HUDEP-2 (cell line): Measurements from ENCODE around the gene KDF1.

ENCODE experiments used
- DNase-seq, 76 experiments: peaks; one replicate each; lab custom pipeline; 2025; ENCODE audit not compliant: unreplicated experiment in 76 of 76; lab: John Stamatoyannopoulos, UW

Gene KDF1

DNA sequence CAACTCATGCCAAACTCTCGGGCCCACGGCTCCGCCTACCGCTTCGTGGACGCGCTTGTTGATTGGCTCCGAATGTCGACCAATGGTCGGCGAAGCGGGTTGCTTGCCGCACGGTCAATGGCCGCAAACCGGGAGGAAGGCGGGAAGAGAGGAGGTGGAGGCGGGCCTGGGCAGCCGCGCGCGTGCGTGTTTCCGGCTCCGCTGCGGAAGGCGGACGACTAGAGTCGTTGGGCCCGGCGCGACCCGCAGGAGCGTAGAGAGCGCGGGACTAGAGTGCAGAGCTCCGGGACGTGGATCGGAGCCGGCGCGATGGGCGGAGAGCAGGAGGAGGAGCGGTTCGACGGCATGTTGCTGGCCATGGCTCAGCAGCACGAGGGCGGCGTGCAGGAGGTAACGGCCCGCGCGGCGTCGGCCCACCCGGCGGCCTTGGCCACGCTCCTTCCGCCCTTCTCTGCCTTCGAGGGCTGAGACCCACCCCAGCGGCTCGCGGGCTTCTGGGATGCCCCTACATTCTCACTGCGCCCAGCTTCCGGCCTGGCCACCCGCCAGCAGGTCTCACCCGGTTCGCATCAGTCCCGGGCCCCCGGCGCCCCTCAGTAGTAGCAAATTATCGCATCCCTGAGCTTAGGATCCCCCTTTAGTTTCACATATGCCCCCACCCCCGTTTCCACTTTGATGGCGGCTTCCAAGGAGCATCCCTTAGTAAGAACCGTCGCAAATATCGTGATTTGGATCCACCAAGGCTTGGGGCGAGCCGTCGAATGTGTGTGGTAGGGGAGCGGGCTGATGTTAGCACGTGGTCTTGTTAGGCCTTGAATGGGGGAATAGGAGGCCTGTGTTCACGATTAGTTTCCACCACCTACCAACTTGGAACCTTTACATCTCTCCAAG lies 38.5 kb downstream of the KDF1 start, which contains the start of gene NUDC:
TSS of gene NUDC (plus strand) at position 204 of the 891 bp plus-strand sequence. CDS start at position 310, 106 bp downstream.
- peak in 75 of 76 experiments; percentile 17 to 98 (median 93) for DNase-seq

DNA sequence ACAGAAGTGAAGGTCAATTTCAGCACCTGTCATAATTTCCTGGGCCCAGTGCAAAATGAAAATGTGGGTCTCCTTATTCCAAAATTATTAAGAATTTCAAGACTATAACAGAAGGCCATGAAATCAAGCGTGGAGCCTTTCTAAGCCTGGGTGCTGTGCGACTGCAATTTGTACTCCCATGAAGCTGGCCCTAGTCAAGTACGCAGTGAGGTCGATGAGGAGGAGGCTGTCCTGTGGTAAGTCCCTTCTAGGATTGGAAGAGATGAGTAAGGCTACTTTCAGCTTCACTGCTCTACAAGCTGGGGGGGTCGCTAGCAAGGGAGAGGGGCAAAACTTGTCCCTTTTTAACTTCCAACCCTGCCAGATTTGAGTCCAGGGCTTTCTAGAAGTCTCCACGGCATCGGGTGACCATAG lies 39.1 kb downstream of the KDF1 start:
- DNase-seq: no peak

DNA sequence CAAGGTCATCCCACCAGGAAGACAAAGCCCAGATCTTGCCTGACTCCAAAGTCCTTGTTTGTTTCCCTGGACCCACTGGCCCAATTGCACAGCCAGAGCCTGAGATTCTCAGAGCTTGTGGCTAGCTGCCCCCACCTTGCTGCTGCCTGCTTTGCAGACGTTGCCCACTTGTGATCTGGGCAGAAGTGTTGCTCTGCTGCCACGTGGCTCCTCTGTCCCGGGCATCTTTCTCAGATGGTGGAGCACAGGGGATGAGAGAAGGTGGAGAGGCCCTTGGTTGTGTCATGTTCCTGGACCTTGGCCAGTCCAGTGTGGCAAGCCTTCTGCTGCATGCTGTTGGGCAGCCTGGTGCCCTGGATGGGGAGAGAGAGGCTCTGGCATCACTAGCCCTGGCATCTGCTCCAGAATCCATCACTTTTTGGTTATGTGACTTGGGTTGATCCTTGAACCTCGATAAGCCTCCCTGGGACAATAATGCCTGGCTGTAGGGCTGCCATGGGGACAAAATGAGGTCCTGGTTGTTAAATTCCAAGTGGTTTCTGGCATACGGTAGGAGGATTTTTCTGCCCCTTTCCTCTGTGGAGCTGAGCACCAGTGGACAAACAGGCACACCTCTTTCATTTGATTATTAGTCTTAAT lies 44.9 kb downstream of the KDF1 start:
- DNase-seq: peak in 10 of 76 experiments; percentile 2 to 25 (median 13)

DNA sequence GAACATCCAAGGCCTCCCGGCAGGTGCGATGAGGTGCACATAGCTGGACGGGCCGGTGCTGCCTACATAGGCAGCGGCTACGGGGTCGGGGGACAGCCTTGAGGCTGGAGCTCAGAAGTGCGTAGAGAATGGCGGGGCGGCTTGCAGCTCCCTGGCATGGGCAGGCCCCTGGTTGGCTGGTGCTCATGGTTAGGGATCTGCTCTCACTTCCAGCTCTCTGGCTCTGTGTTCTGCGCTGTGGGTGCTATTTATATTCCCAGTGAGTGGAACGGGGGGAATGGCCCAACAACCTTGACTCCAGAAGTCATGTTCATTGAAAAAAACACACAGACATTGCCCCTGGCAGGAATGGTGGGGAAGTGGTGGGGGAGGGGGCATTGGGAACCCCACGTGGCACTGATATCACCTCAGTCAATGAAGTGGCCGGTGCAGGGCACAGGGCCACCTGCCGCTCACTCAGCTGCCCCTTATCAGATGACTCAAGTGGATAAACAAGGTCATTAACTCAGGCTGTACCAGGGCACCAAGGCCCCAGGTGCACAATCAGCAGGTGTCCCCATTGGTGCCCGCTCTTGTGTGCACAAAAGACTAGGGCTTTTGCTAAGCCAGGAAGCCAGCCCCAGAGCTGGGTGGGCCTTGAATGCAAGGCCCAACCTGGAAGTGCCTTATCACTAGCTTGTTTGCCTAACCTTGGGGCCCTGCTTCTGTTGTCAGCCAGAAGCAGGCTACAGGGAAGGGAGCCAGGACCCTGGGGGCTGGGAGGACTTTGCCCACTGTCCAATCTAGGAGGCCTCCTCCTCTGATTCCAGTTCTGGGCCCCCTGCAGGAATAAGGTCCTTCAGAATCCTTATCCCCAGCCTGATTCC lies 46.3 kb downstream of the KDF1 start, which contains the start of gene NR0B2:
TSS of gene NR0B2 (minus strand) at position 222 of the 866 bp plus-strand sequence. CDS start at position 187, 35 bp downstream.
- peak in 68 of 76 experiments; percentile 10 to 80 (median 58) for DNase-seq

DNA sequence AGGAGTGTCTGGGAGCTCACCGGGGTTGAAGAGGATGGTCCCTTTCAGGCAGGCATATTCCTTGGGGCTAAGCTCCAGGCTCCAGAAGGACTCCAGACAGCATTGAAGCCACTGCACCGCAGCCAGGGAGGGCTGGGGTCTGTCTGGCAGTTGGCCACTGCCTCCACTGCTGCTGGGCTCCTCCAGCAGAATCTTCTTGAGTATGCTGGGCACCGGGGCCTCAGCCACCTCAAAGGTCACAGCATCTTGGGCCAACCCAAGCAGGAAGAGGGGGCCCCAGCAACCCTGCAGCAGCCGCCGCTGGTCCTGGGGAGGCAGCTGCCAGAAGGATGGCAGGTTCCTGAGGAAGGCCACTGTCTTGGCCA lies 46.9 kb downstream of the KDF1 start:
- peak in 2 of 76 experiments; percentile 6 to 37 for DNase-seq

DNA sequence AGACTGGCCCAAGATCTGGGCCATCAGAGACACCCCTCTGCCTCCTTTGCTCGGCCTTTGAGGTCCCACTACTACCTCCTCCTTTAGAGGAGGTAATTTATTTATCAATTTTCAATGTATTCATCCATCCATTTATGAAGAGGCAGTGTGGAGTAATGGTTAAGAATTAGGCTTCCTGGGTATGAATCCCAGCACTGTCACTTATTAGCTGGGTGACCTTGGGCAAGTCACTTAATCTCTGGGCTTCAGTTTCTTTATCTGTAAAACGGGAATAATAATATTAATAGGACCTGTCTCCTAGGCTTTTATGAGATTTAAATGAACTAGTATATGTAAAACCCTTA lies 48.1 kb downstream of the KDF1 start:
- no peak for DNase-seq

DNA sequence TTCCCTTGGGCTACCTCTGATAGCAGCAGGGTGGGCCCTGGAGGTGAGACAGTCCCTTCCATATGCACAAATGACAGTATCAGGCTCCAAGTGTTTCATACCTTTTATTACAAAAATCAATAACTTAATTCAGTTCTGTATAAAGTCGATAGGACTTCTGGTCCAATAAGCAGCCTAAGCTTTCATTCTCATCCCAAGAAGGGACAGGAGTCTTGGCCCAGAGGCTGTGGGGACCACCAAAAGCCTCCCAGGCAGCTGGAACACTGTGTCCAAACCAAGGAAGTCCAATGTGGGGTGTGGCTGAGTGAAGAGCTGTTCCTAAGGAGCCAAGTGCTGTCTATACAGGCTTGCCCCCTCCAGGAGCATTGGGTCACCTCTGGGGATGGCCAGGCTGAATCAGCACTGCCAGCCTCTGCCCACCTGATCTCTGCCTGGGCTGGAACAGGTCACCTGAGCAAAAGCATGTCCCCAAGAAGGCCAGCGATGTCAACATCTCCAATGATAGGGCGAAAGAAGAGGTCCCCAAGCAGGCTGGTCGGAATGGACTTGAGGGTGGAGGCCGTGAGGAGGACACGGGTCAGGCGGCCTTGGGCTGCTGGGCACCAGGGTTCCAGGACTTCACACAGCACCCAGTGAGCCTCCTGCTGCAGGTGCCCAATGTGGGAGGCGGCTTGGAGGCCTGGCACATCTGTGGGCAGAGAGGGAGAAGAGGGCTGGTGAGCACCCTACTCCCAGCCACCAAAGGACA lies 48.7 kb downstream of the KDF1 start:
- DNase-seq: no peak

DNA sequence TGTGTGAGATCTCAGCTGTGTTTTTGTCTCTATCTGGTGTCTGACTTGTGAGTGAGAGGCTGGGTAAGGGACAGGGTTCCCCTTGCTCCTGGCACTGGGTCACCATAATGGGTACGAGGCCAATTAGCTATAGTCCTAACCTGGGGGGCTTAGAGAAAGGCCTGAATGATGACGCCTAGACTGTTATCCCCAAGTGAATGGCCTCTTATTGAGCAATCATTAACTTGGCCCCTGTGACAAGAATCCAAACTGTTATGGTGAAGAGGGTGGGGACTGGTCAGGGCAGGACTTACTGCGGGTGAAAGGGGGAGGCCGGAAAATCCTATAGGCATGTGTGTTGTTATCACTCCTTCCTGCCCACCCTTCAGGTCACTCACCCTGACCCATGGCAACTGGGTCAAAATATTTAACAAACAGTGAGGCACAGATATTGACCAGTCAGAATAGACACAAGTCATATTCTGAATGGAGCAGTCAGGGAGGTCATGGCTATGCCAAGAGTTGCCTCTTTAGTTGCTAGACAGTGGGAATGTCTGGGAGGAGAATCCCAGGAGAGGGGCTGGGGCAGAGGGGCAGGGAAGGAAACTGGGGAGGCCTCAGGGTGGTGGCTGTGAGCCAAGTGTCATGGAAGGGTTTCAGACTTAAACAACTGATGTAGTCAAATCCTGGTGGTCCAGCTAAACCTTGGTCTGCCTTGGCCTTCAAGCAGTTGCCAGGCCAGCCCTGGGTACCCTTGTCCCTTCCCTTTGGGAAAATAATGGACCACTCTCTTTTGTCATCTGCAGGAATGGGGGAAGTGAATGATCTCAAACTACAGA lies 49.7 kb downstream of the KDF1 start:
- DNase-seq: no peak

DNA sequence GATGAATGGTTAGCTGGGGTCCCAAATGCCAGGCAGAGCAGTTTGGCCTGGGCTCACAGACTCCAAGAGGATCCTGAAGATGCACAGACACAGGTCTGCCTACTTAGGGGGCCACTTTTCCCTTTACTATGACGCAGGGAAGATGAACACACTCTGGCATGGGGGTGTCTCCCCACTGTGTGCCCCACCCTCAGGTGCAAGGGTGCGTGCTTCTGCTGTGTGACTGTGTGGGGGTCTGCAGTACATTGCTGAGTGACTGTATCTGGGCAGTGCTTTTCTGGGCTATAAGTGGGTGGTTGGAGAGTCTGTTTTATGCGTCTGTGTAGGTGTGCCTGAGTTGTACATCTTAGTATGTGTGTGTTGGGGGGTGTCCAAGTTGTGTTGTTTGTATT lies 50.3 kb downstream of the KDF1 start:
- no peak for DNase-seq

DNA sequence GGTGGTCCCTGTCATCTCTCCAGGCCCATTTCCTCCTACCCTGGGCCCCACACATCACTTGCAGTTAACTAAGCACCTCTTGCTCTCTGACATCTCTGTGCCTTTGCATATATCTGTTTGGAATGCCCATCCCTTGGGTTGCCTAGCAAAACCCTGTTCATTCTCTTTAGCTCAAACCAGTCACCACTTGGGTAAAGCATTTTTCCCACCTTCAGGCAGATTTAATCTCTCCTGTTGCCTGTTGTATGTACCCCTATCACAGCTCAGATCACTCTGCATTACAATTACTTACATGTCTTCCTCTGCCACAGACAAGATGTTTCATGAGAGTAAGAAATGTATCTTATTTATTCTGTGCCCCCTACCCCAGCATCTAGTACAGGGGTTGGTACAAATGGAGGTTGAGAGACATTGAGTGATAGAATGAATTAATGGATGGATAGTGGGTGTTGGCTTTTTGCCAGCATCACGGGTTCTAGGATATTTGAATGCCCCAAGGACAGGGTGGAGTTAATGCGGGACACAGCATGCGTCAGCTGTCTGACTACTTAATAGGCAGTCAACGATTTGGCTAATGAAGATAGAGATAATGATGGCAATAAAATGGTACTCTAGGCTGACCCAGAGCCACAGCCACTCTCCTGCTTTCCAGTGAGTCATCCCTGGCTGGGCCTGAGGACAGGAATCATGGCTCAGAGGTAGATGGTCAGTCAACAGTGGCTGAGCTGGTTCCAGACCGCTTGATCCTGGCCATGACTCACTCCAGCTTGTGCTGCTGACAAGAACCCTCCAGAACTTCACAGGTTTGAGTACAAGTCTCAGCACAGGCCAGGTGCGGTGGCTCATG lies 53.0 kb downstream of the KDF1 start:
- DNase-seq: no peak

DNA sequence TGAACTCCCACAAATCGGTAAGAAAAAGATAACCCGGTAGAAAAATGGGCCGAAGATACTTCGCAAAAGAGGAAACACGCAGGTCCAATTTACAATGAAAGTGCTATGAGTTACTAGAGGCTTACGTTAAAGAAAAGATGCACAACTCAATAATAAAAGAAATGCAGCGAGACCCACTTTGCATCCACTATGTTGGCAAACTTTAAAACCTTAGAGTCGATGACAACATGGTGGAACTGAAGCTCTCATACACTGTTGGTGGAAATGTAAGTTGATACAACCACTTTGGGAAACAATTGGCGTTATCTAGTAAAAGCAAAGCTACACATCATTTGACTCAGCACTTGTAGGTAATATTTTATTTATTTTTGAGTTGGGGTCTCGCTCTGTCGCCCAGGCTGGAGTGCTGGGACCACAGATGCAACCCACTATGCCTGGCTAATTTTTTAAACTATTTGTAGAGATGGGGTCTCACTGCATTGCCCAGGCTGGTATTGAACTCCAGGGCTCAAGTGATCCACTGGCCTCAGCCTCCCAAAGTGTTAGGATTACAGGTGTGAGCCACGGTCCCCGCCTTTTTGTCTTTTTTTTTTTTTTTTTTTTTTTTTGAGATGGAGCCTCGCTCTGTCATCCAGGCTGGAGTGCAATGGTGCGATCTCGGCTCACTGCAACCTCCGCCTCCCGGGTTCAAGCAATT lies 59.3 kb downstream of the KDF1 start:
- no peak for DNase-seq

DNA sequence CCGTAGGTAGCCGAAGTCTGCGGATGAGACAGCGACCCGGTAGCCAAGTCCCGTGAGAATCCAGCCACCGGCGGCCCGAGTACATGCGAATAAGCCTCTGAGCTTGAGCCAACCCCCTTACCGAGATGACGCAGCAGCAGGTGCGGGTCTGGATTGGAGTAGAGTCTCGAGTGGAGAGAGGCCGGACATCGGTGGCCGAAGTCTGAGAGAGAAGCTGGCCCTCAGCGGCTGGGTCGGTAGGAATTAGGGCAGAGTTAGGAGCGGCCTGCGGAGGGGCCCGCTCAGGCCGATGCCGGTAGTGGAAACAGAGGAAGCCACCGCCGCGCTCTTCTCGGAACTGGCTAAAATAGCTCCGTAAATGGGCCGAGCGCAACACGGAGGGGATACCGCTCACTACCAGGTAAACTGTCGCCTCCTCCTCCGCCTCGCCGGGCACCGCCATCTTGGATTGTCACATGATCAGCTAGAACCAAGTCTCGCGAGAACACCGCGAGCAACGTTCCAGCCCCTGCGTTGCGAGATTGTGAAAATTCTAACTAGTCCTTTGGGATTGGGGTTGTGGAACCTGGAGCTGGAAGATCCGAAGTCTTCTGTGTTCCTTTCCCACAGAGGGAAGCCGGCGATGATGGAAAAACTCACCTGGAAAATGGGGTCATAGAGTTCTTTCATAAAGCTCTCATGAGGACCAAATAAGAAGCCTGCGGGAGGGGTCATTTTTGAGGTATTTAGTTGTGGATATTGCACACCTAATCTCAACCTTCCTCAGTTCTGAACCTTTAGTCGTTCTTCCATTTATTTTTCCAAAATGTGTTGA lies 60.1 kb downstream of the KDF1 start, which contains the start of gene GPATCH3:
TSS of gene GPATCH3 (minus strand) at position 467 of the 814 bp plus-strand sequence. CDS start at position 442, 25 bp downstream.
- peak in 73 of 76 experiments; percentile 30 to 89 (median 77) for DNase-seq
